H1 (cell line): Measurements from ENCODE around the gene NCLN. TPM values are rescaled to one million over a fixed set of nuclear protein-coding genes. Genes with fewer than 3 reads are reported as not detected.
"Not testable (repeated sequence)": the region's sequence is repeated elsewhere in the genome, so short reads cannot be mapped to it uniquely, and the experiment has no call there.

Experiments used
- CTCF ChIA-PET: fragments of 300-600 bp; sonication (Branson Sonifier 250); formaldehyde crosslinking; loops from one replicate; lab custom pipeline; 2021; ENCODE audit not compliant: partially characterized antibody; lab: Charles Lee
- POLR2A ChIA-PET: fragments of 300-600 bp; sonication (Branson Sonifier 250); formaldehyde crosslinking; loops from one replicate; lab custom pipeline; 2021; ENCODE audit warnings: inconsistent platforms; ENCODE audit not compliant: partially characterized antibody; lab: Charles Lee
- DNase-seq, 2 experiments: peaks; one replicate each; pipeline versions ENCODE4 v3.0.0 to v3.0.0-alpha.2; 2010 to 2022; ENCODE audit warnings: low spot score in 2 of 2, low read depth in 1 of 2, mixed read lengths in 1 of 2
- FAIRE-seq: peaks from 2 replicates; lab custom pipeline; 2011; peaks lifted over from hg19 to GRCh38; lab: Jason Lieb, UNC
- H2AFZ ChIP-seq: 2 replicates; pipeline ENCODE4 v1.8.1; 2012; ENCODE audit warnings: low read length, inconsistent platforms
- H2AK5ac ChIP-seq: 2 replicates; pipeline ENCODE4 v1.6.1; 2013; ENCODE audit warnings: low read depth, low read length
- H2BK120ac ChIP-seq: replicated peaks from 2 replicates; pipeline ENCODE3; 2013; ENCODE audit warnings: low read depth, low read length, inconsistent platforms
- H2BK12ac ChIP-seq: 2 replicates; pipeline ENCODE4 v1.6.1; 2013; ENCODE audit warnings: low read depth, low read length
- H2BK15ac ChIP-seq: 2 replicates; pipeline ENCODE4 v1.6.1; 2013; ENCODE audit warnings: low read length
- H2BK20ac ChIP-seq: 2 replicates; pipeline ENCODE4 v1.6.1; 2013; ENCODE audit warnings: low read length
- H2BK5ac ChIP-seq: 2 replicates; pipeline ENCODE4 v1.6.1; 2013; ENCODE audit warnings: low read depth, low read length
- H3K14ac ChIP-seq: 2 replicates; pipeline ENCODE4 v1.6.1; 2013; ENCODE audit warnings: inconsistent platforms; ENCODE audit not compliant: insufficient read length
- H3K18ac ChIP-seq: 2 replicates; pipeline ENCODE4 v1.6.1; 2013; ENCODE audit warnings: low read length; ENCODE audit errors: extremely low read depth
- H3K23ac ChIP-seq: 2 replicates; pipeline ENCODE4 v1.6.1; 2013; ENCODE audit warnings: inconsistent platforms; ENCODE audit not compliant: insufficient read length
- H3K23me2 ChIP-seq: 2 replicates; pipeline ENCODE4 v1.6.1; 2013; ENCODE audit warnings: low read depth, low read length
- H3K27ac ChIP-seq: 2 replicates; pipeline ENCODE4 v1.6.1; 2011; ENCODE audit warnings: low read depth, low read length, inconsistent platforms
- H3K27me3 ChIP-seq, 4 experiments: replicated peaks in 1 of 4; 1 replicate in 1 of 4; 2 replicates in 3 of 4; pipeline versions ENCODE4 v1.6.1 to v1.8.1; 2011 to 2013; ENCODE audit warnings: low read length in 3 of 4, mild to moderate bottlenecking in 3 of 4, inconsistent platforms in 2 of 4, mixed read lengths in 2 of 4, moderate library complexity in 1 of 4; ENCODE audit not compliant: control insufficient read depth in 3 of 4, insufficient read depth in 3 of 4; ENCODE audit errors: extremely low read depth in 1 of 4
- H3K36me3 ChIP-seq, 4 experiments: 2 replicates each; pipeline versions ENCODE4 v1.6.1 to v1.8.1; 2011 to 2013; ENCODE audit warnings: mild to moderate bottlenecking in 4 of 4, low read length in 3 of 4, moderate library complexity in 2 of 4, control low read depth in 1 of 4, inconsistent platforms in 1 of 4; ENCODE audit not compliant: insufficient read depth in 4 of 4, control insufficient read depth in 2 of 4
- H3K4ac ChIP-seq: replicated peaks from 2 replicates; pipeline ENCODE3; 2013; ENCODE audit warnings: low read length, low read depth, mixed read lengths, inconsistent platforms; ENCODE audit not compliant: insufficient read length
- H3K4me1 ChIP-seq, 4 experiments: replicated peaks in 1 of 4; 1 replicate in 1 of 4; 2 replicates in 3 of 4; pipeline versions ENCODE4 v1.6.1 to v1.8.1; 2011 to 2013; ENCODE audit warnings: low read length in 3 of 4, inconsistent platforms in 2 of 4, mixed read lengths in 1 of 4; ENCODE audit not compliant: insufficient read depth in 4 of 4, control insufficient read depth in 3 of 4
- H3K4me2 ChIP-seq, 2 experiments: 2 replicates each; pipeline versions ENCODE4 v1.6.1 to v1.8.1; 2011 to 2013; ENCODE audit warnings: low read depth in 2 of 2, low read length in 2 of 2, control low read depth in 1 of 2, inconsistent platforms in 1 of 2, mild to moderate bottlenecking in 1 of 2; ENCODE audit not compliant: insufficient read depth in 1 of 2
- H3K4me3 ChIP-seq, 4 experiments: fragments of 200-600, 300-600 bp in 1 of 4; sonication (generic), shearing (Covaris generic), sonication (Bioruptor Twin) in 1 of 4; 2 replicates each; pipeline versions ENCODE4 v1.5.1 to v1.8.1; 2011 to 2016; ENCODE audit warnings: low read length in 4 of 4, low read depth in 3 of 4, control low read depth in 2 of 4, inconsistent platforms in 2 of 4, mild to moderate bottlenecking in 2 of 4, mixed read lengths in 1 of 4, moderate library complexity in 1 of 4; ENCODE audit not compliant: insufficient read depth in 2 of 4; ENCODE audit errors: extremely low read depth in 1 of 4
- H3K56ac ChIP-seq: replicated peaks from 2 replicates; pipeline ENCODE3; 2013; ENCODE audit warnings: low read depth, mild to moderate bottlenecking, mixed read lengths, low read length, inconsistent platforms; ENCODE audit not compliant: insufficient read length
- H3K79me1 ChIP-seq: 2 replicates; pipeline ENCODE4 v1.6.1; 2013; ENCODE audit warnings: low read depth, low read length, control low read depth
- H3K79me2 ChIP-seq, 2 experiments: 2 replicates each; pipeline versions ENCODE4 v1.6.1 to v1.8.1; 2012 to 2013; ENCODE audit warnings: low read length in 2 of 2, mild to moderate bottlenecking in 2 of 2, inconsistent platforms in 1 of 2; ENCODE audit not compliant: insufficient read depth in 2 of 2, control insufficient read depth in 1 of 2
- H3K9ac ChIP-seq, 4 experiments: replicated peaks in 1 of 4; 1 replicate in 1 of 4; 2 replicates in 3 of 4; pipeline versions ENCODE4 v1.6.1 to v1.8.1; 2011 to 2013; ENCODE audit warnings: low read depth in 3 of 4, low read length in 3 of 4, control low read depth in 2 of 4, mild to moderate bottlenecking in 2 of 4, moderate library complexity in 2 of 4, inconsistent platforms in 1 of 4; ENCODE audit errors: extremely low read depth in 1 of 4
- H3K9me3 ChIP-seq, 2 experiments: 2 replicates each; pipeline versions ENCODE4 v1.6.1 to v1.8.1; 2012 to 2013; ENCODE audit warnings: mild to moderate bottlenecking in 2 of 2, moderate library complexity in 2 of 2, control low read depth in 1 of 2, inconsistent platforms in 1 of 2, low read depth in 1 of 2, low read length in 1 of 2, mixed read lengths in 1 of 2; ENCODE audit not compliant: insufficient read depth in 2 of 2
- H4K20me1 ChIP-seq, 2 experiments: replicated peaks in 1 of 2; 2 replicates each; pipeline versions ENCODE3 to v1.8.1; 2011 to 2013; ENCODE audit warnings: inconsistent platforms in 2 of 2, low read length in 2 of 2, mild to moderate bottlenecking in 1 of 2; ENCODE audit not compliant: insufficient read depth in 2 of 2, control insufficient read depth in 1 of 2
- H4K5ac ChIP-seq: 2 replicates; pipeline ENCODE4 v1.6.1; 2013; ENCODE audit warnings: low read length, low read depth, mixed read lengths, inconsistent platforms; ENCODE audit not compliant: insufficient read length
- H4K8ac ChIP-seq: 2 replicates; pipeline ENCODE4 v1.8.0; 2013; ENCODE audit warnings: mild to moderate bottlenecking, moderate library complexity, low read length, inconsistent platforms; ENCODE audit not compliant: insufficient read depth; ENCODE audit errors: extremely low read depth
- H4K91ac ChIP-seq: replicated peaks from 2 replicates; pipeline ENCODE3; 2013; ENCODE audit warnings: low read length, mixed read lengths, inconsistent platforms; ENCODE audit not compliant: insufficient read length
- CHD2 ChIP-seq: IDR thresholded peaks from 2 replicates; pipeline ENCODE4 v1.6.1; 2012; ENCODE audit warnings: low read length, improper control_type of control experiment
- WGBS, 2 experiments: shearing (Covaris generic) in 1 of 2; methylation state at CpG; one replicate each; pipeline versions ENCODE4 v1.1.6 to v1.1.7; 2013 to 2015; ENCODE audit warnings: low lambda C conversion rate in 2 of 2, mixed read lengths in 2 of 2, inconsistent platforms in 1 of 2, low coverage in 1 of 2, missing lambda C conversion rate in 1 of 2; ENCODE audit not compliant: insufficient replicate concordance in 2 of 2, insufficient coverage in 1 of 2, insufficient read length in 1 of 2; ENCODE audit errors: extremely low coverage in 1 of 2, missing lambda C conversion rate in 1 of 2; 5-methylcytosine and 5-hydroxymethylcytosine counted together
- polyA plus RNA-seq, 7 experiments: library from polyadenylated mRNA; depleted of rRNA in 3 of 7; stranded (reverse) in 5 of 7; unstranded in 2 of 7; fragments of >200 nt in 5 of 7; fragments of 200-250 nt in 2 of 7; gene quantifications; 1 replicate in 5 of 7; 2 replicates in 1 of 7; 4 replicates in 1 of 7; pipeline versions ENCODE4 v1.2.1 to v1.2.3, GENCODE V29; 2011 to 2013; ENCODE audit warnings: missing spikeins in 2 of 7, mixed read lengths in 2 of 7
- total RNA-seq: library from RNA; stranded (reverse); fragmentation: NEBNext Ultra II Directional; extraction: Animal tissue kit (Norgen Biotek cat#: 25700); gene quantifications from 2 replicates; pipeline ENCODE4 v1.2.1, GENCODE V29; 2021

Gene NCLN
- total and polyA plus RNA-seq, 2 of the 8 experiments (the other 6 are each of a cell fraction or from before 2014, with no cell fraction given) = 89.2 to 103 TPM

GRCh38 chr19:3202346-3202745 lies 16.6 kb downstream of the NCLN start:
- no peak overlapping the region for H2BK5ac ChIP-seq
- no peak overlapping the region for H4K91ac ChIP-seq
- 94% methylated on average over 12 of the region's 12 CpGs; no CpG with 5 or more reads in 1 of the 2 experiments for WGBS, 2 experiments
- H3K4ac ChIP-seq = no peak overlapping the region
- no peak for TF ChIP-seq CHD2
- no peak overlapping the region for H3K23ac ChIP-seq
- H4K8ac ChIP-seq = no peak overlapping the region
- H3K14ac ChIP-seq = no peak overlapping the region
- H3K79me1 ChIP-seq = no peaks in the 10 kb centered on the region
- H3K4me1 ChIP-seq = no peaks in the 10 kb centered on the region; a peak in 1 of 7 replicates
- no peak overlapping the region for H2BK12ac ChIP-seq
- H2BK15ac ChIP-seq = no peak overlapping the region
- H3K9ac ChIP-seq = no peak overlapping the region
- DNase-seq (no peak), FAIRE-seq (no peak)
- H3K18ac ChIP-seq = no peak overlapping the region
- no peak overlapping the region for H3K4me2 ChIP-seq
- H2BK120ac ChIP-seq = no peak overlapping the region
- CTCF ChIA-PET = no interaction called here
- no peak overlapping the region for H2AFZ ChIP-seq
- H3K56ac ChIP-seq = no peak overlapping the region
- H3K23me2 ChIP-seq = no peaks in the 10 kb centered on the region
- POLR2A ChIA-PET = interaction anchor here (1.6 to 1.7 kb wide), 2 partner anchors 14 to 18 kb away, joined by 4 to 5 read pairs; no protein-coding TSS in a partner anchor
- peaks cover 4 to 10% of the 10 kb centered on the region in 2 experiments for H4K20me1 ChIP-seq
- H3K36me3 ChIP-seq = peaks cover 5 to 47% (median 14%) of the 10 kb centered on the region in 4 experiments; a peak in 5 of 8 replicates
- H4K5ac ChIP-seq = no peak overlapping the region
- no peaks in the 10 kb centered on the region for H3K9me3 ChIP-seq
- no peak overlapping the region for H3K27ac ChIP-seq
- no peaks in the 10 kb centered on the region for H3K27me3 ChIP-seq
- H2BK20ac ChIP-seq = no peak overlapping the region
- H2AK5ac ChIP-seq = no peak overlapping the region
- no peaks in the 10 kb centered on the region for H3K79me2 ChIP-seq
- no peak overlapping the region for H3K4me3 ChIP-seq

- not testable (repeated sequence) for H3K14ac ChIP-seq, DNase-seq, H3K4ac ChIP-seq, H2AFZ ChIP-seq, H2BK12ac ChIP-seq, H2BK120ac ChIP-seq, H4K91ac ChIP-seq, H4K5ac ChIP-seq, H3K4me3 ChIP-seq, H3K23ac ChIP-seq, H3K27ac ChIP-seq, H2BK15ac ChIP-seq, H3K4me1 ChIP-seq, FAIRE-seq, H3K9me3 ChIP-seq, H3K79me1 ChIP-seq, H3K23me2 ChIP-seq, H3K4me2 ChIP-seq, H3K18ac ChIP-seq, H2BK5ac ChIP-seq, H3K9ac ChIP-seq, H2AK5ac ChIP-seq, H3K56ac ChIP-seq, H3K27me3 ChIP-seq, H3K79me2 ChIP-seq, H2BK20ac ChIP-seq, H4K8ac ChIP-seq
- peaks cover 4 to 10% of the 10 kb centered on the region in 2 experiments for H4K20me1 ChIP-seq
- 93% methylated on average over 7 of the region's 7 CpGs; no CpG with 5 or more reads in 1 of the 2 experiments for WGBS, 2 experiments
- peaks cover 5 to 53% (median 17%) of the 10 kb centered on the region in 4 experiments; a peak in 5 of 8 replicates for H3K36me3 ChIP-seq
- CTCF ChIA-PET = interaction anchor here (0.7 to 1.1 kb wide), 2 partner anchors 31 to 1377 kb away, joined by 3 read pairs; no protein-coding TSS in a partner anchor
- POLR2A ChIA-PET = interaction anchor here (1.7 kb wide), 1 partner anchor 15 kb away, joined by 4 read pairs; no protein-coding TSS in a partner anchor
Observed at GRCh38 chr19:3202895-3203294, 17.2 kb downstream of the NCLN start.
